Measurements from ENCODE around the gene CCDC57.
"Not testable (repeated sequence)": the region's sequence is repeated elsewhere in the genome, so short reads cannot be mapped to it uniquely, and the experiment has no call there.

CCDC57 gene

DNA sequence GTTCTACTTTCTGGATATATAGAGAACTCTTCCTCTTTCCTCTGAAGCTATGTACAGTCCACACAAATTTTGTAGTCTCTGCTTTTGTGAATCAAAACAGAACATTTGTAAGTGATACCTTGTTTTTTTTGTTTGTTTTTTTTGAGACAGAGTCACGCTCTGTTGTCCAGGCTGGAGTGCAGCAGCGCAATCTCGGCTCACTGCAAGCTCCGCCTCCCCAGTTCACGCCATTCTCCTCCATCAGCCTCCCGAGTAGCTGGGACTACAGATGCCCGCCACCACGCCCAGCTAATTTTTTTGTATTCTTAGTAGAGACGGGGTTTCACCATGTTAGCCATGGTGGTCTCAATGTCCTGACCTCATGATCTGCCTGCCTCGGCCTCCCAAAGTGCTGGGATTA lies 72.7 kb downstream of the CCDC57 start:
- not testable (repeated sequence) for H3K27me3 ChIP-seq (ENCODE audit: insufficient read depth, low read length); H3K4me3 ChIP-seq (ENCODE audit: low read length); H3K36me3 ChIP-seq (ENCODE audit: insufficient read depth, low read length); H3K4me1 ChIP-seq (ENCODE audit: insufficient read depth, low read length); H2AFZ ChIP-seq (ENCODE audit: low read depth, low read length); H3K9me3 ChIP-seq (ENCODE audit: low read length)

DNA sequence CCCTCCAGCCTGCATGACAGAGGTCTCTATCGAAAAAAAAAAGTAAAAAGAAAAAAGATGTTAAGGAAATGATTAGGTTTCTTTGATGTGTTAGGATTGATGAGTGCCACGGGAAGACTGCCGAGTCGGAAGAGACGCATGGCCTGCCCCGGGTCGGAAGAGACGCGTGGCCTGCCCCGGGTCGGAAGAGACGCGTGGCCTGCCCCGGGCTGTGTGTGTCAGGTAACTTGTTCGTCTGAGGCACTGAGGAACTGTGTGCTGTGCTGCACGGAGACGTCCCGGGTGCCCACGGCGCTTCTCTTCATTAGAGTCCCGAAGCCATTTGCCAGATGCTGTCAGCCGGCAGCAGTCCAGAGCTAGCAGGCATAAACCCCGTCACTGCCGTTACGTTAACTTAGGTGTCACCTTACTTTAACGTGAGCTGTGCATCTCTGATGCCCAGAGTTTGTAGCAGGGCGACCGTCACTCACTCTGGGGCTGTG lies 74.1 kb downstream of the CCDC57 start:
- Histone ChIP-seq H3K4me1 (ENCODE audit: insufficient read depth, low read length) (no peaks in the 10 kb centered on the region), H3K36me3 (ENCODE audit: insufficient read depth, low read length) (peaks cover 2% of the 10 kb centered on the region), H2AFZ (ENCODE audit: low read depth, low read length) (no peak overlapping the region), H3K27me3 (ENCODE audit: insufficient read depth, low read length) (no peaks in the 10 kb centered on the region), H3K4me3 (ENCODE audit: low read length) (no peak overlapping the region), H3K9me3 (ENCODE audit: low read length) (no peaks in the 10 kb centered on the region)

DNA sequence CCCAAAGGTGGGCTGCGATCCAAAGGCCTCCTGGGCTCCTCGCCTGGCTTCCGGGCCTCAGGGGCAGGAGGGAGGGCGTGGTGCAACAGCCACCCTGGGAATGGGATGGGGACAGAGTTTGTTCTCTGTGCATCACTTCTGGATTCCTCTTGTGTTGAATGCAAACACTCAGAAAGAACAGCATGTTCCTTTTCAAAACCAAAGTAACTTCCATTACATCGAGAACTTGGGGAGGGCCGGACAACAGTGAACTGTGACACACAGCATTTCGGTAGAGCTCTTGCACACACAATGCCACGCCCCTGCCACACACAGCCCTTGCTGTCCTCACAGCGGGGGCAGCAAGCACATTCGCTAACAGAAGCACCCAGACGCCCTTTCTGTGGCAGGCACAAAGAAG lies 78.5 kb downstream of the CCDC57 start:
- H3K4me3 ChIP-seq (ENCODE audit: low read length), result no peak overlapping the region
- no peaks in the 10 kb centered on the region for H3K4me1 ChIP-seq (ENCODE audit: insufficient read depth, low read length)
- H3K27me3 ChIP-seq (ENCODE audit: insufficient read depth, low read length), result no peaks in the 10 kb centered on the region
- H2AFZ ChIP-seq (ENCODE audit: low read depth, low read length), result no peak overlapping the region
- no peaks in the 10 kb centered on the region for H3K9me3 ChIP-seq (ENCODE audit: low read length)
- H3K36me3 ChIP-seq (ENCODE audit: insufficient read depth, low read length), result no peaks in the 10 kb centered on the region

DNA sequence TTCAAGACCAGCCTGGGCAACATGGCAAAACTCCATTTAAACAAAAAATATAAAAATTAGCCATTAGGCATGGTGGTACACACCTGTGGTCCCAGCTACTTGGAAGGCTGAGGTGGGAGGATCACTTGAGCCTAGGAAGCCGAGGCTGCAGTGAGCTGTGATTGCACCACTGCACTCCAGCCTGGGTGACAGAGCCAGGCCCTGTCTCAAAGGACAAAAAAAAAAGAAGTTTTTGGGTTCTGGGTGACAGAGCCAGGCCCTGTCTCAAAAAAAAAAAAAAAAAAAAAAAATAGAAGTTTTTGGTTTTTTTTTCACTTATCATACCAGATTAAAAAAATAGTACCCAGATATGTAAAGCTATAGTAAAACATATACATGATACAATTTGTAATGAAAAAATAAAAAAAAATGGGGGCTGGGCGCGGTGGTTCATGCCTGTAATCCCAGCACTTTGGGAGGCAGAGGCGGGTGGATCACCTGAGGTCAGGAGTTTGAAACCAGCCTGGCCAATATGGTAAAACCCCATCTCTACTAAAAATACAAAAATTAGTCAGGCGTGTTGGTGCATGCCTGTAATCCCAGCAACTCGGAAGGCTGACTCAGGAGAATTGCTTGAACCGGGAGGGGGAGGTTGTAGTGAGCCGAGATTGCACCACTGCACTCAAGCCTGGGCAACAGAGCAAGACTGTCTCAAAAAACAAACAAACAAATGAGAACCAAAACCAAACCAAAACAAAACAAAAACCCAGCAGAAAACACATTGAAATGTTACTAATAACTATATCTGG lies 79.3 kb downstream of the CCDC57 start:
- not testable (repeated sequence) for H3K36me3 ChIP-seq (ENCODE audit: insufficient read depth, low read length); H3K9me3 ChIP-seq (ENCODE audit: low read length); H2AFZ ChIP-seq (ENCODE audit: low read depth, low read length); H3K27me3 ChIP-seq (ENCODE audit: insufficient read depth, low read length); H3K4me3 ChIP-seq (ENCODE audit: low read length); H3K4me1 ChIP-seq (ENCODE audit: insufficient read depth, low read length)

DNA sequence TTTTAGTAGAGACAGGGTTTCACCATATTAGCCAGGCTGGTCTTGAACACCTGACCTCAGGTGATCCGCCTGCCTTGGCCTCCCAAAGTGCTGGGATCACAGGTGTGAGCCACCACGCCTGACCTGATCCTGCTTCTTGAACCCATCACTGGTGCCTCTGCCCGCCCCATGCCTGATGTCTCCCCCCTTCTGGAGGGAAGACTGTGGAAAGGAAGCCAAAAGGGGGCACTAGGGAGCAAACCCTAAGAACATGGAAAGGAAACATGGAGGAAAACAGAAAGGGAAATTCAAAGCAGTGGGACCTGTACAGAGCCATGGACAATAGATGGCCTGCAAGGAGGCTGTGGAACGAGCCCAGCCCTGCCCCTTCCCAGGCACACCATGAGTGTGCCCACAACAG lies 83.5 kb downstream of the CCDC57 start:
- H3K9me3 ChIP-seq (ENCODE audit: low read length), result no peaks in the 10 kb centered on the region
- H3K4me1 ChIP-seq (ENCODE audit: insufficient read depth, low read length), result no peaks in the 10 kb centered on the region
- H3K27me3 ChIP-seq (ENCODE audit: insufficient read depth, low read length), result no peaks in the 10 kb centered on the region
- H2AFZ ChIP-seq (ENCODE audit: low read depth, low read length), result no peak overlapping the region
- peaks cover 9% of the 10 kb centered on the region for H3K36me3 ChIP-seq (ENCODE audit: insufficient read depth, low read length)
- H3K4me3 ChIP-seq (ENCODE audit: low read length), result no peak overlapping the region

DNA sequence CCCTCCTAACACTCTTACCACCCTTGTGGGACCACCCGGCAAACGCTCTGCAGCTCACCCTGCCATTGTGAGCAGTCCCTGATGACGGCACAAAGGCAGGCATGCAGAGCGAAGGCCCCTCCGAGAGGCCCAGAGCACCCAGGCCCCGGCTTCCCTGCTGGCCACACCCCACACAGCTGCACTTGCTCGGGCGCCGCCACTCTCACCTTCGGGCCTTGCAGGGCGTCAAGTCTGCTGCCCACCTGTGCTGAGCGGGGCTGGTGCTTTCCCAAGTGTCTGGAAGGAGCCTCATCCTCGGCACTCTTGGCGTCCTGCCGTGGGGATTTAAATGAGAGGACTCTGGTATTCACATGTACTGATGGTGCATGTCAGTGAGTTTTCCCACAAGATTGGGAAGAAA lies 84.4 kb downstream of the CCDC57 start:
- no peak overlapping the region for H3K4me3 ChIP-seq (ENCODE audit: low read length)

DNA sequence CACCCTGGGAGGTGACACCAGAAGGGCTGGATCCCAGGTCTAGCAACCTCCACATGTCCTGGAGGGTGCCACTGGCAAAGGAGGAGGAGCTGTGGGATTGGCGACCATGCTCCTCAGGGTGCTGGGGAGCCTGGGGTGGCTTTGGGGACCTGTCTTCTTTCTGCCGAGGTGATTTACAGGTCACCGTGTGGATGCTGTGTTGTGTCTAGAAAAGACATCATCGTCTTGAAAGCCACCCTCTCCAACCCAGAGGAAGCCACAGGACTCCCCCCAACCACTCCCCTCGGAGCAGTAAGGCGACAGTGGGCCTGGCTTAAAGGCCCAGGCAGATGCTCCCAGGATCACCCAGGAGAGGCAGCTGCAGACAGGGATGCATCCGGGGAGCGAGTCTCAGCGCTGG lies 84.9 kb downstream of the CCDC57 start:
- no peaks in the 10 kb centered on the region for H3K4me1 ChIP-seq (ENCODE audit: insufficient read depth, low read length)
- H2AFZ ChIP-seq (ENCODE audit: low read depth, low read length), result no peak overlapping the region
- H3K4me3 ChIP-seq (ENCODE audit: low read length), result no peak overlapping the region
- peaks cover 9% of the 10 kb centered on the region for H3K36me3 ChIP-seq (ENCODE audit: insufficient read depth, low read length)
- no peaks in the 10 kb centered on the region for H3K27me3 ChIP-seq (ENCODE audit: insufficient read depth, low read length)
- no peaks in the 10 kb centered on the region for H3K9me3 ChIP-seq (ENCODE audit: low read length)

More for the DNA sequence above, 84.4 kb downstream of the CCDC57 start:
- no peaks in the 10 kb centered on the region for H3K27me3 ChIP-seq (ENCODE audit: insufficient read depth, low read length)
- H2AFZ ChIP-seq (ENCODE audit: low read depth, low read length), result no peak overlapping the region
- no peaks in the 10 kb centered on the region for H3K9me3 ChIP-seq (ENCODE audit: low read length)
- no peaks in the 10 kb centered on the region for H3K4me1 ChIP-seq (ENCODE audit: insufficient read depth, low read length)
- peaks cover 9% of the 10 kb centered on the region for H3K36me3 ChIP-seq (ENCODE audit: insufficient read depth, low read length)

DNA sequence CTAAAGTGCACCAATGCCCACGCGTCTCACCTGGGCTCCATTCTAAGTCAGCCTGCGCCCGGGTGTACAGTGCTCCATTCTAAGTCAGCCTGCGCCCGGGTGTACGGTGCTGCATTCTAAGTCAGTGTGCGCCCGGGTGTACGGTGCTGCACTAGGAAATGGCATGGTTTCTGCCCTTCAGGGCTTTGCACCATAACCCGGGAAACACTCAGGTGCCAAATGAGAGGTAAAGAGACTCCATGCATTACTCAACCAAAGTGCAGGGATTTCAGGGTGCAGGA lies 85.4 kb downstream of the CCDC57 start:
- no peaks in the 10 kb centered on the region for H3K27me3 ChIP-seq (ENCODE audit: insufficient read depth, low read length)
- no peaks in the 10 kb centered on the region for H3K4me1 ChIP-seq (ENCODE audit: insufficient read depth, low read length)
- no peak overlapping the region for H2AFZ ChIP-seq (ENCODE audit: low read depth, low read length)
- no peak overlapping the region for H3K4me3 ChIP-seq (ENCODE audit: low read length)
- H3K36me3 ChIP-seq (ENCODE audit: insufficient read depth, low read length), result peaks cover 9% of the 10 kb centered on the region
- no peaks in the 10 kb centered on the region for H3K9me3 ChIP-seq (ENCODE audit: low read length)

DNA sequence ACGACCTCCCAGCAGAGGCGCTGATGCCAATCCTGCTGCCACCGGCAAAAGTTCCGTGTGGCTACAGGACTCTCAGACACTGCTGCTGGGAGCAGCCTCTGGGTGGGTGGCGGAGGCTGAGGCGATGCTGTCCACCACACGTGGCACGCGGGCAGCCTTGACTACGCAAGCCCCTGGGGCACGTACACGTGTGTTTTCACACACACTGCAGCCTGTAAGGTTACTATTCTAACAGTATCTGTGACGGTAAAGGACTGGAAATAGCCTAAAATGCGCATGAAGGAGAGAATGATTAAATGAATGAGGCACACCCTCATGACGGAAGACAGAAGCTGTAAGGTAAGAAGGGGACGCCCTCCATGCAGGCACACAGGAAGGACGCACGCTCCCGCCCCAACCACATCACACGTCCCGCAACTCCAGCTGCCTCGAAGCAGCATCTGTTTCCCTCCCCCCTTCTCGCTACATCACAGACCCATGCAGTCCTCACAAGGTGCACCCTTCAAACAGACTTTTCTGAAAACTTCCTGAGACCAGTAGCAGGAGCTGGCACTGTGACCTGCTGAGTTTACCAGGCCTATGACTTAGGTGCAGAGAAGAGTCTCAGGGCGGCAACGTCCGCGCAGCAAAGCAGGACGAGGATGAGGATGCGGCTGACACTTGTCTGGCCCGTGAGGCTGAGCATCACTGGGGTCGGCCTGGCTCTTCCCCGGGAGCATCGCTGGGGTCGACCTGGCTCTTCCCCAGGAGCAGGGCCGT lies 85.9 kb downstream of the CCDC57 start:
- no peak overlapping the region for H3K4me3 ChIP-seq (ENCODE audit: low read length)
- H3K27me3 ChIP-seq (ENCODE audit: insufficient read depth, low read length), result no peaks in the 10 kb centered on the region
- no peaks in the 10 kb centered on the region for H3K9me3 ChIP-seq (ENCODE audit: low read length)
- H3K4me1 ChIP-seq (ENCODE audit: insufficient read depth, low read length), result no peaks in the 10 kb centered on the region
- peaks cover 9% of the 10 kb centered on the region for H3K36me3 ChIP-seq (ENCODE audit: insufficient read depth, low read length)
- no peak overlapping the region for H2AFZ ChIP-seq (ENCODE audit: low read depth, low read length)

DNA sequence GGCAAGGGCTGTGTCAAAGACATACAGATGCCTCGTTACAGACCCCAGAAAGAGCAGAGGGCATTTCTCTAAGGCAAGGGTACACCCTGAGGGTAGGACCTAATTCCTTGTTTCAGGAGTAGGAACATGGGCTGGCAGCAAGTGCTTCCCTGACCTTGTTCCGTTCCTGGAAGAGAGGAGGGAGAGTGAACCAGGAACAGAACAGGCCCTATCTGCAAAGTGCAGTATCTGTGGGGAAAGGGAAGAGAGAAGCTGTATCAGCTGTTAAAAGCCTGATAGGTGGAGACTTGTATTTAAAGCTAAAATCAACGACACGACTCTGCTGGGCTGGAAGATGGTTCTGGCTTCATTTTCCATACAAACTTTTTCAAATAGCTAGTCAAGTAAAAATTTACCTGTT lies 88.5 kb downstream of the CCDC57 start:
- Histone ChIP-seq H3K4me3 (ENCODE audit: low read length) (no peak overlapping the region), H3K9me3 (ENCODE audit: low read length) (no peaks in the 10 kb centered on the region), H3K36me3 (ENCODE audit: insufficient read depth, low read length) (peaks cover 9% of the 10 kb centered on the region), H3K27me3 (ENCODE audit: insufficient read depth, low read length) (no peaks in the 10 kb centered on the region), H3K4me1 (ENCODE audit: insufficient read depth, low read length) (peaks cover 3% of the 10 kb centered on the region), H2AFZ (ENCODE audit: low read depth, low read length) (no peak overlapping the region)

DNA sequence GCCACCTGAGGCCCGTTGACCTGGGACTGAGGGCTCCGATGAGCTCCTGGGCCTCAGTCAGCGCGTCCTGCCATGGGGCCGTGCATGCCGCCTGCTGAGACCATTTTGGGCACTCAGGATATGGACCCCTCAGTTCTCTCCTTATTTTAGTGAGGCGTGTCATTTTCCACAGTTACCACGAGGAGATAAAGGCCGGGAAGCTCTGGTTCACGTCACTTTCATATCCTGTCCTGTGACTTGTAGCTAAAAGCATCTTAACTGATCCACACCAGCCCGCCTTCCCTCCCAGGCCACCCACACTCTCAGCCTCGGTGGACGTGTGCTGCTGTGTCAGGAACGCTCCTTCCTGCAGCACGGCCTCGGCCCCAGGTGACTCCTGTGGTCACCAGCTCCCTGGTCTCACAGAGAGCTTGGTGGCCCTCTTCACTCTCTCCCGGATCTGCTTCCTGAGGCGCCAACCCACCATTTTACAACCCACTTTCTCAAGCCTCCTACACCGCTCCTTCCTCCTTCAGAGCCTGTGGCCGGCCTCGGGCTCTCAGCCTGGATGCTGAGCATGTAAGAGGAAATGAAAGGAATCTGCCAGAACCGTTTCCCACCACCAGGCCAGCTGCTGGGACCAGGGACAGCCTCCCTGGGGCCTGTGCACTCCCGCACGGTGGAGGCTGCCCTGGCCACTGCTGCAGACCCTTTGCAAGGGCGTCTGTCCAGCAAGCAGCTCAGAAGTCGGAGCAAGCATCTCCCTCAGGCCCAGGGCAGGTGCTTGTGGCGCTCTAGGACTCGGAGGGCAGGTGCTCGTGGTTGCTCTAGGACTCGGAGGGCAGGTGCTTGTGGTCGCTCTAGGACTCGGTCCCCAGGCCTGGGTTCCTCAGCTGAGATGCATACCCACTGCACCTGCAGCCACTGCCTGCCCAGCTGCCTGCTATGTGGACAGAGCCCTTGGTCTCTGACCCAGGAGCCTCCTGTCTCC lies 90.7 kb downstream of the CCDC57 start:
- H2AFZ ChIP-seq (ENCODE audit: low read depth, low read length), result no peak overlapping the region
- peaks cover 17% of the 10 kb centered on the region for H3K4me1 ChIP-seq (ENCODE audit: insufficient read depth, low read length)
- no peak overlapping the region for H3K4me3 ChIP-seq (ENCODE audit: low read length)
- H3K27me3 ChIP-seq (ENCODE audit: insufficient read depth, low read length), result no peaks in the 10 kb centered on the region
- no peaks in the 10 kb centered on the region for H3K9me3 ChIP-seq (ENCODE audit: low read length)
- peaks cover 3% of the 10 kb centered on the region for H3K36me3 ChIP-seq (ENCODE audit: insufficient read depth, low read length)

DNA sequence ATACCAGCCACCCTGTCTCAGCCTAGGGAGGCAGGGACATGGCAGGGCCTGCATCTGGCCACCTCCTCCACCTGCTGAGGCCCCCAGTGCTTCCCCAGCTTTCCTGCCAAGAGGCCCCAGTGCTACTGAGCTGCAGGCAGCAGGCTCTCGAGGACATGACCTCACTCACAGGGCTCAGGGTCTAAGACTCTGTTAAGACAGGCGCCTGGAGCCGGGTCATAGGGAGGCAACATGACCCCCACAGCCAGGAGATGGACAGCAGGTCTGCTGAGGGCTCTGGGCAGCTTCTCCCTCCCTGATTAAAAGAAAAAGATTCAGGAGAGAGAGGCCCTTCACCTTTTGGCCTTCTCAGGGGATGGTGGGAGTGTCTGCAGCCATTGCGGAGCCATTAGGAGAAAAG lies 91.4 kb downstream of the CCDC57 start:
- Histone ChIP-seq H3K4me1 (ENCODE audit: insufficient read depth, low read length) (peaks cover 17% of the 10 kb centered on the region), H3K36me3 (ENCODE audit: insufficient read depth, low read length) (no peaks in the 10 kb centered on the region), H2AFZ (ENCODE audit: low read depth, low read length) (no peak overlapping the region), H3K4me3 (ENCODE audit: low read length) (no peak overlapping the region), H3K9me3 (ENCODE audit: low read length) (no peaks in the 10 kb centered on the region), H3K27me3 (ENCODE audit: insufficient read depth, low read length) (no peaks in the 10 kb centered on the region)

DNA sequence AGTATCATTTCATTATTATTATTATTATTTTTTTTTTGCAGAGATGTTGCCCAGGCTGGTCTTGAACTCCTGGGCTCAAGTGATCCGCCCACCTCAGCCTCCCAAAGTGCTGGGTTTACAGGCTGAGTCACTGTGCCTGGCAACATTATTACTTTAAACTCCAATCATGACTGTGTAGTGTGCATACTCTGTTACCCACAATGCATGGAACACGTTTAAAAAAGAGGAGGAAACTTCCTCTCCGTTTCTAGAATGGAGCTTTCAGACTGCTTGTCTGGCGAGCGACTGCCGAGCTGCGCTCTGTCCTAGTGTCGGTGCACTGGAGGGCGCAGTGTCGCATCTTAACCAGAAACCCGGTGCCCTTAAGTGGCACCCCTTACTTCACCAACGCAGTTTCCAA lies 92.5 kb downstream of the CCDC57 start:
- peaks cover 17% of the 10 kb centered on the region for H3K4me1 ChIP-seq (ENCODE audit: insufficient read depth, low read length)
- no peak overlapping the region for H2AFZ ChIP-seq (ENCODE audit: low read depth, low read length)
- no peaks in the 10 kb centered on the region for H3K9me3 ChIP-seq (ENCODE audit: low read length)
- H3K27me3 ChIP-seq (ENCODE audit: insufficient read depth, low read length), result no peaks in the 10 kb centered on the region
- H3K4me3 ChIP-seq (ENCODE audit: low read length), result no peak overlapping the region
- no peaks in the 10 kb centered on the region for H3K36me3 ChIP-seq (ENCODE audit: insufficient read depth, low read length)

Data from neuron (in vitro differentiated cells).